Loucy (cell line): ENCODE data around the gene NUTM2G.
"Not testable (repeated sequence)": the region's sequence is repeated elsewhere in the genome, so short reads cannot be mapped to it uniquely, and the experiment has no call there.

Experiments used
- H2AFZ ChIP-seq: fragments of 200-600 bp; sonication (generic); 2 replicates; pipeline ENCODE4 v1.6.0; 2016; ENCODE audit warnings: antibody characterized with exemption, mild to moderate bottlenecking, low read length, moderate library complexity
- H3F3A ChIP-seq: fragments of 200-600 bp; 2 replicates; pipeline ENCODE4 v1.6.0; 2016; ENCODE audit warnings: antibody characterized with exemption, low read depth, mild to moderate bottlenecking
- H3K27me3 ChIP-seq: fragments of 200-600 bp; sonication (generic); 2 replicates; pipeline ENCODE4 v1.6.1; 2014; ENCODE audit warnings: low read length, mild to moderate bottlenecking; ENCODE audit not compliant: insufficient read depth, poor library complexity, severe bottlenecking
- H3K36me3 ChIP-seq: fragments of 200-600 bp; sonication (generic); 2 replicates; pipeline ENCODE4 v1.6.1; 2016; ENCODE audit warnings: low read length; ENCODE audit not compliant: insufficient read depth
- H3K4me1 ChIP-seq: fragments of 200-600 bp; sonication (generic); 2 replicates; pipeline ENCODE4 v1.5.1; 2014; ENCODE audit warnings: low read length, mild to moderate bottlenecking; ENCODE audit not compliant: insufficient read depth, poor library complexity, severe bottlenecking
- H3K4me2 ChIP-seq: fragments of 200-600 bp; sonication (generic); 2 replicates; pipeline ENCODE4 v1.6.0; 2014; ENCODE audit warnings: antibody characterized with exemption, low read length, low read depth, mild to moderate bottlenecking; ENCODE audit not compliant: poor library complexity, severe bottlenecking
- H3K4me3 ChIP-seq: fragments of 200-600 bp; sonication (generic); 2 replicates; pipeline ENCODE4 v1.5.1; 2014; ENCODE audit warnings: low read length, mild to moderate bottlenecking, mixed read lengths; ENCODE audit not compliant: poor library complexity, severe bottlenecking
- H3K79me2 ChIP-seq: fragments of 200-600 bp; sonication (generic); 2 replicates; pipeline ENCODE4 v1.6.1; 2014; ENCODE audit warnings: low read length; ENCODE audit not compliant: insufficient read depth
- H3K9ac ChIP-seq: fragments of 200-600 bp; sonication (generic); 2 replicates; pipeline ENCODE4 v1.6.0; 2014; ENCODE audit warnings: mild to moderate bottlenecking, low read depth, low read length, moderate library complexity; ENCODE audit not compliant: poor library complexity, severe bottlenecking
- H3K9me2 ChIP-seq: fragments of 200-600 bp; sonication (generic); replicated peaks from 2 replicates; pipeline ENCODE4 v1.6.1; 2016; ENCODE audit warnings: low read depth, low read length, mixed read lengths
- H3K9me3 ChIP-seq: fragments of 200-600 bp; sonication (generic); 2 replicates; pipeline ENCODE4 v1.6.1; 2014; ENCODE audit warnings: mild to moderate bottlenecking, antibody characterized with exemption, low read length, low read depth; ENCODE audit not compliant: insufficient read depth
- H4K20me1 ChIP-seq: fragments of 200-600 bp; sonication (generic); 2 replicates; pipeline ENCODE4 v1.6.0; 2014; ENCODE audit warnings: antibody characterized with exemption, low read length, mild to moderate bottlenecking; ENCODE audit not compliant: insufficient read depth, poor library complexity, severe bottlenecking

Gene NUTM2G

GRCh38 chr9:96949346-96949745, 20.7 kb downstream of the NUTM2G start:
- not testable (repeated sequence) for H3K4me3 ChIP-seq, H3K9me3 ChIP-seq, H2AFZ ChIP-seq, H3K9me2 ChIP-seq, H3K4me2 ChIP-seq, H3K79me2 ChIP-seq, H3K36me3 ChIP-seq, H3K27me3 ChIP-seq, H3F3A ChIP-seq, H3K9ac ChIP-seq, H4K20me1 ChIP-seq, H3K4me1 ChIP-seq

GRCh38 chr9:96950539-96950938, 21.9 kb downstream of the NUTM2G start:
- H3K9me3 ChIP-seq, H3F3A ChIP-seq, H3K9ac ChIP-seq, H3K9me2 ChIP-seq, H4K20me1 ChIP-seq, H3K4me1 ChIP-seq, H3K36me3 ChIP-seq, H2AFZ ChIP-seq, H3K27me3 ChIP-seq, H3K79me2 ChIP-seq, H3K4me3 ChIP-seq, H3K4me2 ChIP-seq: not testable (repeated sequence)

DNA sequence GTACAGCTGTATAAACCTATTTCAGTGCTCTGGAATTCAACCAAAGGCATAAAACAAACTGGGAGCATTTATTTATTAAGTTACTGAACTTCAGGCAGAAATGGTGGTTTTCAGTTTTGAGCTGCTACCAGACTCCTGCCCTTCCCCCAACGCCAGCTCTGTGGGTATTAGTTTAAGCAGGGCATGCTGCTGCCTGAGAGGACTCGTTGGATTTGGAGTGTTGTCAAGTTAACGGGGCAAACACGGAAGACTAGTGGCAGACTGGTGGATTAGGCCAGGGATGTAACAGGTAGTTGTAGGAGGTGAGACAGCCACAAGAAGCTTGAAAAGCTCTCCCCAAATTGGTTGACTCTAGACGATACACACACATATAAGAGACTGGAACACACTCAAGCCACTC, 38.9 kb downstream of the NUTM2G start:
- not testable (repeated sequence) for H4K20me1 ChIP-seq, H3K4me3 ChIP-seq, H3K9me3 ChIP-seq, H3K79me2 ChIP-seq, H3K4me1 ChIP-seq, H3F3A ChIP-seq, H2AFZ ChIP-seq, H3K36me3 ChIP-seq, H3K9me2 ChIP-seq, H3K4me2 ChIP-seq, H3K27me3 ChIP-seq, H3K9ac ChIP-seq

- not testable (repeated sequence) for H3F3A ChIP-seq, H3K4me2 ChIP-seq, H3K9me2 ChIP-seq, H3K27me3 ChIP-seq, H4K20me1 ChIP-seq, H2AFZ ChIP-seq, H3K4me3 ChIP-seq, H3K9me3 ChIP-seq, H3K36me3 ChIP-seq, H3K9ac ChIP-seq, H3K4me1 ChIP-seq
- peaks cover 17% of the 10 kb centered on the region; the same call in 1 of the 2 replicates for H3K79me2 ChIP-seq
Observed at GRCh38 chr9:96972552-96972951, 43.9 kb downstream of the NUTM2G start.

- H3K9ac ChIP-seq, H3K27me3 ChIP-seq, H3K36me3 ChIP-seq, H3F3A ChIP-seq, H4K20me1 ChIP-seq, H3K4me3 ChIP-seq, H2AFZ ChIP-seq, H3K9me3 ChIP-seq, H3K4me1 ChIP-seq, H3K4me2 ChIP-seq, H3K9me2 ChIP-seq: not testable (repeated sequence)
- H3K79me2 ChIP-seq, result peaks cover 26% of the 10 kb centered on the region; the same call in 1 of the 2 replicates
Observed at GRCh38 chr9:96974037-96974436, 45.4 kb downstream of the NUTM2G start.

GRCh38 chr9:96983496-96984122, 55.0 kb downstream of the NUTM2G start:
- not testable (repeated sequence) for H3K9me3 ChIP-seq, H3K4me3 ChIP-seq, H3F3A ChIP-seq, H4K20me1 ChIP-seq, H3K9me2 ChIP-seq, H3K4me2 ChIP-seq, H3K27me3 ChIP-seq, H2AFZ ChIP-seq, H3K36me3 ChIP-seq, H3K9ac ChIP-seq, H3K4me1 ChIP-seq
- peaks cover 44% of the 10 kb centered on the region for H3K79me2 ChIP-seq

DNA sequence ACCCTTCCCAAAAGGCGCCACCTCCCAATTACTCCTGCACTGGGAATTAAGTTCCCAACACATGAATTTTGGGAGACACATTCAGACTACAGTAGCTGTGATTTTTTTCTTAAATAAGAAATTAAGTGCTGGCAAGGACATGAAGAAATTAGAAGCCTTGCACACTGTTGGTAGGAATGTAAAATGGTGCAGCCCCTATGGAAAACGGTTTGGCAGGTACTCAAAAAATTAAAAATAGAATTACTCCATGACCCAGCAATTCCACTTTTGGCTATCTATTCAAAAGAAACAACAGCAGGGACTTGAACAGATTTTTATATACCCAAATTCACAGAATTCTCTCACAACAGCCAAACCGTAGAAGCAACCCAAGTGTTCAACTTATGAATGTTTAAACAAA, 55.5 kb downstream of the NUTM2G start:
- not testable (repeated sequence) for H3K9me3 ChIP-seq, H3K4me3 ChIP-seq, H3K4me1 ChIP-seq, H3K27me3 ChIP-seq, H3K36me3 ChIP-seq, H3K9ac ChIP-seq, H4K20me1 ChIP-seq, H2AFZ ChIP-seq, H3K4me2 ChIP-seq, H3K9me2 ChIP-seq, H3F3A ChIP-seq
- peaks cover 44% of the 10 kb centered on the region for H3K79me2 ChIP-seq
